GM19438 (cell line): ENCODE measurements around the gene CEP104.
"Not testable (repeated sequence)": the region's sequence is repeated elsewhere in the genome, so short reads cannot be mapped to it uniquely, and the experiment has no call there.

Experiments
- ATAC-seq: cut with Tn5 transposase; IDR thresholded peaks from one replicate; pipeline ENCODE4 v1.9.1; 2021; ENCODE audit warnings: low read depth; ENCODE audit not compliant: unreplicated experiment

The CEP104 gene

GRCh38 chr1:3828391-3828790 lies 28.6 kb downstream of the CEP104 start:
- ATAC-seq, result no peak

- ATAC-seq, result no peak
These were observed 29.2 kb downstream of the CEP104 start for GRCh38 chr1:3827813-3828307.

GRCh38 chr1:3825356-3825755 lies 31.7 kb downstream of the CEP104 start:
- no peak for ATAC-seq

GRCh38 chr1:3824650-3825049 lies 32.4 kb downstream of the CEP104 start:
- ATAC-seq, result no peak

GRCh38 chr1:3822421-3822820 lies 34.6 kb downstream of the CEP104 start:
- ATAC-seq, result no peak

- ATAC-seq, result no peak
These were observed 35.1 kb downstream of the CEP104 start for GRCh38 chr1:3821908-3822307.

GRCh38 chr1:3821447-3821846 lies 35.6 kb downstream of the CEP104 start:
- ATAC-seq, result no peak

GRCh38 chr1:3821004-3821403 lies 36.0 kb downstream of the CEP104 start:
- no peak for ATAC-seq

- ATAC-seq, result no peak
These were observed 36.7 kb downstream of the CEP104 start for GRCh38 chr1:3820316-3820715.

- ATAC-seq, result no peak
These were observed 37.2 kb downstream of the CEP104 start for GRCh38 chr1:3819771-3820200.

- no peak for ATAC-seq
These were observed 39.0 kb downstream of the CEP104 start for GRCh38 chr1:3817821-3818597.

GRCh38 chr1:3817138-3817740 lies 39.8 kb downstream of the CEP104 start:
- ATAC-seq, result no peak

- no peak for ATAC-seq
These were observed 40.5 kb downstream of the CEP104 start for GRCh38 chr1:3816331-3817137.

GRCh38 chr1:3814771-3815561 lies 42.0 kb downstream of the CEP104 start:
- no peak for ATAC-seq

GRCh38 chr1:3814065-3814464 lies 42.9 kb downstream of the CEP104 start:
- ATAC-seq, result no peak

- no peak for ATAC-seq
These were observed 45.5 kb downstream of the CEP104 start for GRCh38 chr1:3811595-3811911.

- ATAC-seq, result not testable (repeated sequence)
These were observed 46.8 kb downstream of the CEP104 start for GRCh38 chr1:3810149-3810761.

- no peak for ATAC-seq
These were observed 47.3 kb downstream of the CEP104 start for GRCh38 chr1:3809680-3810079.

- no peak for ATAC-seq
These were observed 49.2 kb downstream of the CEP104 start for GRCh38 chr1:3807769-3808168.

- ATAC-seq, result no peak
These were observed 52.0 kb downstream of the CEP104 start for GRCh38 chr1:3805038-3805437.
